Peyer's patch (tissue), 4 donors: ENCODE data around the gene UHRF1. TPM values are rescaled to one million over a fixed set of nuclear protein-coding genes. Genes with fewer than 3 reads are reported as not detected.

Experiments used
- DNase-seq, 3 donors: peaks; one replicate each; pipeline ENCODE4 v3.0.0-alpha.2; 2017 to 2019
- H3K27ac ChIP-seq, 4 donors: fragments of 200-600 bp; sonication (generic); one replicate each; pipeline ENCODE4 v1.5.1; 2016 to 2019
- H3K27me3 ChIP-seq, 2 donors: fragments of 200-600 bp; sonication (generic); one replicate each; pipeline ENCODE4 v1.5.1; 2019
- H3K36me3 ChIP-seq, 3 donors: fragments of 200-600 bp; sonication (generic); one replicate each; pipeline ENCODE4 v1.5.1; 2016 to 2019
- H3K4me1 ChIP-seq, 4 donors: fragments of 200-600 bp; sonication (generic); one replicate each; pipeline ENCODE4 v1.5.1; 2016 to 2019
- H3K4me3 ChIP-seq, 4 donors: fragments of 200-600 bp; sonication (generic); 1 replicate in 3 of 4; 2 replicates in 1 of 4; pipeline ENCODE4 v1.5.1; 2016 to 2019; ENCODE audit warnings: mild to moderate bottlenecking in 1 of 4
- H3K9me3 ChIP-seq, 4 donors: fragments of 200-600 bp; sonication (generic); one replicate each; pipeline ENCODE4 v1.5.1; 2016 to 2019; ENCODE audit warnings: mild to moderate bottlenecking in 1 of 4
- CTCF ChIP-seq, 6 experiments: fragments of 450-650 bp in 4 of 6; fragments of 200-600 bp in 2 of 6; sonication (generic) in 1 of 6; IDR thresholded peaks; one replicate each; pipeline ENCODE4 v1.5.1; 2017 to 2019; ENCODE audit warnings: antibody characterized with exemption in 6 of 6, mild to moderate bottlenecking in 3 of 6, moderate library complexity in 1 of 6
- POLR2A ChIP-seq, 2 donors: fragments of 450-650 bp; IDR thresholded peaks; one replicate each; pipeline ENCODE4 v1.5.1; 2017; ENCODE audit warnings: antibody characterized with exemption in 2 of 2, mild to moderate bottlenecking in 2 of 2, moderate library complexity in 2 of 2
- total RNA-seq, 4 donors: library from RNA; depleted of rRNA; stranded (reverse); fragments of >200 nt; gene quantifications; one replicate each; pipeline ENCODE4 v1.1.0, GENCODE V29; 2016

UHRF1 gene
- total RNA-seq, 4 donors from 2014 or later: 6.7 to 35.5 (median 8.0) TPM

GRCh38 chr19:4965061-4965460, 55.8 kb downstream of the UHRF1 start:
- Histone ChIP-seq H3K4me3 (no peak overlapping the region), H3K9me3 (no peaks in the 10 kb centered on the region), H3K4me1 (peaks cover 0 to 11% (median 1%) of the 10 kb centered on the region in 4 donors), H3K27ac (no peak overlapping the region), H3K27me3 (no peaks in the 10 kb centered on the region), H3K36me3 (no peaks in the 10 kb centered on the region)
- no peak for DNase-seq
- TF ChIP-seq CTCF (IDR thresholded peaks at IDR 0.05) (no peak), POLR2A (IDR thresholded peaks at IDR 0.05) (no peak)

GRCh38 chr19:4966591-4966990, 57.3 kb downstream of the UHRF1 start:
- Histone ChIP-seq H3K4me1 (peaks cover 0 to 26% (median 11%) of the 10 kb centered on the region in 4 donors), H3K36me3 (no peaks in the 10 kb centered on the region), H3K27me3 (no peaks in the 10 kb centered on the region), H3K27ac (no peak overlapping the region), H3K9me3 (no peaks in the 10 kb centered on the region), H3K4me3 (no peak overlapping the region)
- no peak for DNase-seq
- TF ChIP-seq POLR2A (IDR thresholded peaks at IDR 0.05) (no peak), CTCF (IDR thresholded peaks at IDR 0.05) (no peak)

- Histone ChIP-seq H3K9me3 (no peaks in the 10 kb centered on the region), H3K4me1 (peaks cover 0 to 39% (median 13%) of the 10 kb centered on the region in 4 donors), H3K27me3 (no peaks in the 10 kb centered on the region), H3K4me3 (peak overlapping the region; percentile 29 to 43 (median 31)), H3K27ac (peak overlapping the region; percentile 47 to 73 (median 60)), H3K36me3 (no peaks in the 10 kb centered on the region)
- no peak for TF ChIP-seq CTCF (IDR thresholded peaks at IDR 0.05)
- TF ChIP-seq POLR2A (IDR thresholded peaks at IDR 0.05): no peak
- DNase-seq: no peak
Measured at GRCh38 chr19:4967738-4968461, 58.6 kb downstream of the UHRF1 start.

DNA sequence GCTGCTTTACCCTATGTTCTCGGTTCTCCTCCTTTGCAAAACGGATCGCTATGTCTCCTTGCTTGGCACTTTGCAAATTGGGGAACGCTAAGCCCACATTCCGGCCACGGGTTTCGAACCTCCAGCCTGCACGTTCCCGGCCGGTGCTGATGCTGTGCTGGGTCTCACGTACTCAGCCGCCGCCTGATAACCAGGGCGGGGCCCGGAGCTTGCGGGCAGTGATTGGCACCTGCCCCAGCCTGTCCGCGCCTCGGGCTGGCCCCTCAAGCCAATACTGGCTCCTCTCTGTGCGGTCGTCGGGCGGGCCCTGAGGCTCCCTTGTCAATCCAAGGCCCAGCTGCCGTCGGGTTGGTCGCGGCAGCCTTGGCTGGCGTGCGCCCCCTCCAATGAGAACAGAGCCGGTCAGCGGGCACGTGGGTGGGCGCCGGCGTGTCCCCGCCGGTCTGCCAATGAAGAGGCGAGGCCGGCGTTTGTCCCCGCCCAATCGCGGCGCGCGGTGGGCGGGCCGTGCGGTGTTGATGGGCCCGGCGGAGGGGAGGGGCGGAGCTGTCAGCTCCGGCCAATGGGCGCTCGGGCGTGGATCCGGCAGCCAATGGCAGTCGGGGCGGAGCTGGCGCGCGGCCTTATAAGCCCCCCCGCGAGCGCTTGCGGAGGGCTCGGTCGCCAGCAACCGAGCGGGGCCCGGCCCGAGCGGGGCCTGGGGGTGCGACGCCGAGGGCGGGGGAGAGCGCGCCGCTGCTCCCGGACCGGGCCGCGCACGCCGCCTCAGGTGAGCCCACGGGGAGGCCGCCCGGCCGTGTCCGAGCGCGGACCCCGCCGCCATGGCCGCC, 59.4 kb downstream of the UHRF1 start, which contains the start of gene KDM4B:
TSS of gene KDM4B (plus strand) at position 652 of the 830 bp plus-strand sequence. CDS start 63,778 bp downstream, outside the sequence.
- Histone ChIP-seq H3K4me3 (peak within 1 kb of the TSS; percentile 61 to 91 (median 70)), H3K36me3 (no peaks in the 10 kb centered on the region), H3K27me3 (no peaks in the 10 kb centered on the region), H3K27ac (peak within 1 kb of the TSS; percentile 58 to 84 (median 67)), H3K4me1 (peaks cover 0 to 43% (median 13%) of the 10 kb centered on the region in 4 donors), H3K9me3 (no peaks in the 10 kb centered on the region)
- peak; percentile 98 to 100 (median 100) for DNase-seq
- TF ChIP-seq POLR2A (IDR thresholded peaks at IDR 0.05): peak; percentile 52 to 96
- TF ChIP-seq CTCF (IDR thresholded peaks at IDR 0.05): no peak

DNA sequence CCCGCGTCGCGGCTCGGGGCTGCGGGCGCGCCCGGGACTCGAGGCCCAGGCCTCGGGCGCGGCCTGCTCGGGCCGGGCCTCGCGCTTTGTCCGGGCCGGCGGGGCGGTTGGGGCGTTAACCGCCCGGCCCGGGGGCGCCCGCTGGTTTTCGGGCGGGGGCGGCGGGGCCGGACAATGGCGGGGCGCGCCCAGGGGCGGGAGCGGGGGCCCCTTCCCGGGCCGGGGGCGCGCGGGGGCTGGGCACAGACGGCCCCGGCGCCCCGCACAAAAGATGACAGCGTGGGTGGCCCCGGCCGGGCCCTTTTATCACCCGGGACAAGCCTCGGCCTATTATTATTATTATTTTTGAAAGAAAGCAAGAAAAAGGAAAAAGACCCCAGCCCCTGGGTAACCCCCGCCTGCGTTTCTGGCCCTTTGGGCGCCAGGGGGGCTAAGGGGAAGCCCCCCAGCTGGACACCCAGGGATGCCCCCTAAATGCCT, 60.0 kb downstream of the UHRF1 start:
- TF ChIP-seq CTCF (IDR thresholded peaks at IDR 0.05): no peak
- TF ChIP-seq POLR2A (IDR thresholded peaks at IDR 0.05): no peak
- DNase-seq: no peak
- Histone ChIP-seq H3K4me1 (peaks cover 0 to 46% (median 13%) of the 10 kb centered on the region in 4 donors), H3K27me3 (no peaks in the 10 kb centered on the region), H3K9me3 (no peaks in the 10 kb centered on the region), H3K27ac (peak overlapping the region; percentile 51 to 84 (median 62)), H3K36me3 (no peaks in the 10 kb centered on the region), H3K4me3 (peak overlapping the region; percentile 61 to 91 (median 70))
